NOMO-1 treated with dmso at 0.1 percent for 144 hours (cell line): Measurements from ENCODE around the gene DCP2.

Experiments used
- DNase-seq: peaks from one replicate; lab custom pipeline; 2025; ENCODE audit not compliant: unreplicated experiment; lab: John Stamatoyannopoulos, UW

DCP2 gene

GRCh38 chr5:113017881-113018635 lies 41.5 kb downstream of the DCP2 start:
- DNase-seq: no peak

- no peak for DNase-seq
Measured at GRCh38 chr5:113020461-113021273, 44.1 kb downstream of the DCP2 start.

GRCh38 chr5:113022661-113023060 lies 46.1 kb downstream of the DCP2 start:
- DNase-seq: no peak

- DNase-seq: no peak
Measured at GRCh38 chr5:113024076-113024697, 47.6 kb downstream of the DCP2 start.

GRCh38 chr5:113025596-113025995 lies 49.0 kb downstream of the DCP2 start:
- no peak for DNase-seq

GRCh38 chr5:113026211-113026610 lies 49.6 kb downstream of the DCP2 start:
- no peak for DNase-seq

- no peak for DNase-seq
Measured at GRCh38 chr5:113027015-113027414, 50.4 kb downstream of the DCP2 start.

GRCh38 chr5:113027431-113027830 lies 50.8 kb downstream of the DCP2 start:
- DNase-seq: no peak

- no peak for DNase-seq
Measured at GRCh38 chr5:113029614-113030013, 53.0 kb downstream of the DCP2 start.

- no peak for DNase-seq
Measured at GRCh38 chr5:113031104-113031503, 54.5 kb downstream of the DCP2 start.

GRCh38 chr5:113031557-113031956 lies 55.0 kb downstream of the DCP2 start:
- DNase-seq: no peak

GRCh38 chr5:113034182-113034773 lies 57.7 kb downstream of the DCP2 start:
- DNase-seq: no peak

GRCh38 chr5:113035096-113035495 lies 58.5 kb downstream of the DCP2 start:
- DNase-seq: no peak

- no peak for DNase-seq
Measured at GRCh38 chr5:113036321-113036720, 59.7 kb downstream of the DCP2 start.

- no peak for DNase-seq
Measured at GRCh38 chr5:113036826-113037225, 60.2 kb downstream of the DCP2 start.

- DNase-seq: no peak
Measured at GRCh38 chr5:113038136-113038535, 61.5 kb downstream of the DCP2 start.

GRCh38 chr5:113038714-113039113 lies 62.1 kb downstream of the DCP2 start:
- DNase-seq: no peak

GRCh38 chr5:113039229-113039933 lies 62.8 kb downstream of the DCP2 start:
- no peak for DNase-seq

- DNase-seq: no peak
Measured at GRCh38 chr5:113039934-113040285, 63.3 kb downstream of the DCP2 start.

GRCh38 chr5:113040672-113041260 lies 64.2 kb downstream of the DCP2 start:
- DNase-seq: no peak
